GM21717 (cell line): ENCODE results near the gene SSNA1.
A peak's percentile ranks its signal among the peaks of the same experiment; 100 is the strongest.

ENCODE experiments used
- ATAC-seq: cut with Tn5 transposase; IDR thresholded peaks from one replicate; pipeline ENCODE4 v1.9.1; 2021; ENCODE audit warnings: mild to moderate bottlenecking, moderate library complexity; ENCODE audit not compliant: unreplicated experiment

SSNA1 gene

DNA sequence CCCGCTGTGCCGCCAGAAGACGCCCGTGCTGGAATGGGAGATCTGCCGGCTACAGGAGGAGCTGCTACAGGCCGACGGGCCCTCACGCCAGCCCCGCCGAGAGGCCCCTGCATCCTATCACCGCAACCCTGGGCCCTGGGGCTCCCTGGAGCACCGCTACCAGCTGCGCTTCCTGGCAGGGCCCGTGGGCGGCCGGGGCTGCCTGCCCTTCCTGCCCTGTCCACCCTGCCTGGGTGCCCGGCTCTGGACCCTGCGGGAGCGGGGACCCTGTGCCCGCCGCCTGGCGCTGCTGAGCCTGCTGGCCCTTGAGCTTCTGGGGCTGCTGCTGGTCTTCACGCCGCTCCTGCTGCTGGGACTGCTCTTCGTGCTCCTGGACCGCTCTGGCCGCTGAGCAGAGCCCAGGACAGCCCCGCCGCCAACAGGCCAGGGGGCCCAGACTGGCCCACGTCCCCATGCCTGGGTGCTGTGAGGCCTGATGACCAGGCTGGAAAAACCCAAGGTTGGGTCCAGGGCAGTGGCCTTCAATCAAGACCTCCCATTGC, 29.8 kb downstream of the SSNA1 start:
- no peak for ATAC-seq

DNA sequence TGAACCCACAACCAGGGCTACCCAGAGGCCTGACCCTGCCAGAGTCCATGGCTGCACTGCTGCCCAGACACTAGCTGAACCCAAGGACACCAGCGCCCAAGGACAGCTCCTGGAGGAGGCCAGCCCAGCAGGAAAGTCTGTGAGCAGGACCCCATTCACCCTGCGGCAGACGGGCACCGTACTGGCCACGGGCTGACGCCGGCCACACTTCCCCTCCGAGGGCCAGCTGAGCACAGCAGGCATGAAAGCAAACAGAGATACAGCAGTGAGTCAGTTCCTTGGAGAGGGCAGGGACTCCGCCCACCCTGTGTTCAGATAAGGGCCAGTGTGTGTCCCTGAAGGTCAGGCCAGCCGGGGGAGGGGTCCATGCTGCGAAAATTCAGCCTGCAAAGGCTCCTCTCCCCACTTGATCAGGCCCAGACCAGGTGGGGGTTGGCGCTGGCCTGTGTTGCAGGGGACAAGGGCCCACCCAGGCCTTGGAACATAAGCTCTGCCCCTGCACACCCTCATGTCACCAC, 30.3 kb downstream of the SSNA1 start:
- ATAC-seq = no peak

DNA sequence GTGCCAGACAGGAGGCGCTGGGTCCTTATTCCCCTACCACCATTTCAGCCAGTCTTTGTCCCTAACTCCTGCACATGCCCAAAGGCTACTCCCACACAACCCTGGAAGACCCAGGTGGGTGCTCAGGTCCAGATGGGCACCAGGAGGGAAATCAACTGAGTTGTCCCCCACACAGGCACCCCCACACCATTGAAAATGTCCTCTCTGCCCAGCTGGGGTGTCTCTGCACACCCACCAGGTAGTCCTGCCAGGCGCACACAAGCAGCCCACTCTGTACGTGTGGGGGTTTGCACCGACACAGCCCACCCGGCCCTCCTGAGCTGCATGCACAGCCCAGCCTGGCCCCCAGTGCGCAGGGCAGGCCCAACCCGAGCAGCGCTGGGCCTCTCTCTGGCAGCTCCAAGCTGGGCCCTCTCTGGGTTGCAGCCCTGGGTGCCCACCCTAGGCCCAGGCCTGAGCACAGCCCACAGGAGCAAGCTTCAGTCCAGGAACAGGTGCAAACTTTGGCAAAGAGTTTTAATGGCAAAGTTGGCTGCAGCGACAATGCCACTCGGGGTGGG, 31.4 kb downstream of the SSNA1 start:
- ATAC-seq = no peak

DNA sequence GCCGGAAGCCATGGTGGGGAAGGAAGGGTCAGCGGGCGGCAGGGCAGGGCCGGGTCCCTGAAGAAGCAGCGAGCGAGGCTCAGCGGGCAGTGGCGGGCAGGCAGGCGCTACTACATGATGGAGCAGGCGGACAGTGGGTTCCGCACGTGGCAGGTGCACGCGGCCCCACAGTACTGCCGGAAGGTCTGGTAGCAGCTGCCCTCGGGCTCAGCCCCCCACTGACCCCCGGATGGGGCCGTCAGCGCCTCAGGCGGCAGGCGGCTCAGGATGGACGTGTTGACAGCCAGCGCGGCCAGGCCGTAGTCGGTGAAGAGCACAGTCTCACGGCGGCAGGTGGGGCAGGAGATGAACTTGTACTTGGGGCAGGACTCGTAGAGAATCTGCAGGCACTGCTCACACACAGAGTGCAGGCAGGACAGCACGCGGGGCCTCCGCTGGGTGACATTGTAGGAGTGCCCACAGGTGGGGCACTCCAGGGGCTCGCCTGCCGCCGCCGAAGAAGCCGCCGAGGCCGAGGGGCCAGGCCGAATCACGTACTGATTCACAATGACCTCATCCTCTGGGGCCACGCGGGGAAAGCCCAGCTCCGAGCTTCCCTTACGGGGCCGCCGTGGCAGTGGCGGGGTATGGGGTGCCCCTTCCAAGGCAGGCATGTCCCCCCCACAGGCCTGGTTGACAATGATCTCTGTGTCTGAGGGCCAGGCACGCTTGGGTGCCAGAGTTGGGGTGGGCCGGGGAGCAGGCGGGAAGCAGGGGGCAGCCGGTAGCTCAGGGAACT, 32.0 kb downstream of the SSNA1 start:
- no peak for ATAC-seq

DNA sequence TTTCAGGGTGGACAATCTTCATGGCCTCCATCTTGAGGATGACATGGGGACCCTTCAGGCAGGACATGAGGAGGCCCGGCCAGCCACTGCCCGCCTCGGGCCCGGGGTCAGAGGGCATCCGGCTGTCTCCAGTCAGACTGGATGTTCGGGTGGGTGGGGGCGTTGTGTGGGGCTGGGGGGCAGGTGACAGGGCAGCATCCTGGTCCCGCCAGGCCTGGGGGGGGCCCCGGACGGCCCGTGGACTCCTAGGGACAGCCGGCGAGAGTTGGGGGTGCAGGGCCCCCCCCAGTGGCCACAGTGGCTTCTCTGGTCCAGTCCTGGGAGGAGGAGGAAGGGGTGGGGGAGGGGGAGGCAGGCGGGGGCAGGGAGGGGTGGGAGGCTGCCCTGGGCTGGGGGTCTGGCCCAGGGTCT, 32.6 kb downstream of the SSNA1 start:
- ATAC-seq = no peak

DNA sequence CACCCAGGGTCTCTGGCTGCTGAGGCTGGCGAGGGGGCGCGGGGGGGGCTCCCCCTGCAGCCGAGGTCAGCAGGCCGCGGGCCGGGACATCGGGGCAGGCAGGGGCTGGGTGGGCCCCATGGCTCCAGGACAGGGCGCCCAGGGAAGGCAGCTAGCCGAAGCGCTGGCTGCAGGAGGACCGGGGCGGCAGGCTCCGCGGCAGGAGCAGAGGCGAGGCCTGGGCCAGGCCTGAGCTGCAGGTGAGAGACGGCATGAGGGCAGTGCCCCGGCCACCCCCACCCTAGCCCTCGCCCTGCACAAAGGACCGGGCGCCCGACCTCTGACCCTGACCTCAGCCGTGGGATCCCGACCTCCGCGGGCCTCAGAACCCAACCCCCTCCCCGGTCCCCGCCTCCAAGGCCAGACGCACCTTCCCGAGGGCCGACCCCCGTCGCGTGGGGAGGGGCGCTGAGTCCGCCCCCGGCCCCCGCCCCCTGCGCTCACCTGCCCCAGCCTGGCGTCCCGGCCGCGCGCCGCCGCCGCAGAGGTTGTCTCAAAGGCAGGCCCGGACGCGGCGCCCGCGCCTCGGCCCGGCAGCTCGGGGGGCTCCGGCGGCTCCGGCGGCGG, 33.1 kb downstream of the SSNA1 start:
- no peak for ATAC-seq

DNA sequence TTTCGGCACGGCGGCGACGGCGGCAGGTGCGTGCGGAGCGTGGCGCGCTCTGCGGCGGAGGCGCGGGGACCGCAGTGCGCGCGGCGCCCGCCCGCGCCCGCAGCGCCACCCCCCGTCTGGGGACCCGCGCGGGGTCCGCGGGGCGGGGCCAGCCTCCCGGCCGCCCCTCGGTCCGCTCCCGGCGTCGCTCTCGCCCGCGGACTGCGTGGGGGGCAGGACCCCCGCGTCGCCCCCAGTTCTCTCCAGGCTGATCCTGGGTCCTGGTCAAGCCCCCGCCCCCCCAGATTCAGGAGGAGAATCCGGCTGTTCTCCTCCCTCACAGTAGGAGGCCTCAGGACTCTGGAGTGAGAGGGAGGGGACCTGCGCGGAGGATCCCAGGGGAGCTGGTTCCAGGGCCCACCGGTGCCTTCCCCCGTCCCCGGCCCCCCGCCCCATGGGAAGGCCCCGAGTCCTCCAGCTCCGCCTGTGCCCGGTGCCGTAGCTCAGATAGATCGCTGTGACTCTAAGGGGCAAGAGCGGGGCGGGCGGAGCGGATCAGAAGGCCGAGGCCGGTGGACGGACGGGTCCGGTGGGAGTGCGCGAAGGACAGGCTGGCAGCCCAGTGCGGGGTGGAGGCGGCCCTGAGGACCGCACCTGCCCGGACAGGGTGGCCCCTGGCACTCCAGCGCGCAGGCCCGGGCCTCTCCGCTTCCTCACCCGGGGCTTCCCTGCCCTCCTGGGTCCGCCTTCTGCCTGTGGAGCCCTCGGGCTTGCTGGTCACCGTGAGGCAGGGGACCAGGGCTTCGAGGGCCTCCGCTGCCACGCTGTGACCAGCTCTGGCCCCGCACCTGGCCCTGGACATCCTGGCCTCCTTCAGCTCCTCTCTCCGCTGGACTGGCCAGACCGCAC, 34.0 kb downstream of the SSNA1 start, which contains the start of gene RNF208:
TSS of gene RNF208 (minus strand) at position 51 of the 888 bp plus-strand sequence. CDS start 1,028 bp downstream, outside the sequence.
- no peak for ATAC-seq

DNA sequence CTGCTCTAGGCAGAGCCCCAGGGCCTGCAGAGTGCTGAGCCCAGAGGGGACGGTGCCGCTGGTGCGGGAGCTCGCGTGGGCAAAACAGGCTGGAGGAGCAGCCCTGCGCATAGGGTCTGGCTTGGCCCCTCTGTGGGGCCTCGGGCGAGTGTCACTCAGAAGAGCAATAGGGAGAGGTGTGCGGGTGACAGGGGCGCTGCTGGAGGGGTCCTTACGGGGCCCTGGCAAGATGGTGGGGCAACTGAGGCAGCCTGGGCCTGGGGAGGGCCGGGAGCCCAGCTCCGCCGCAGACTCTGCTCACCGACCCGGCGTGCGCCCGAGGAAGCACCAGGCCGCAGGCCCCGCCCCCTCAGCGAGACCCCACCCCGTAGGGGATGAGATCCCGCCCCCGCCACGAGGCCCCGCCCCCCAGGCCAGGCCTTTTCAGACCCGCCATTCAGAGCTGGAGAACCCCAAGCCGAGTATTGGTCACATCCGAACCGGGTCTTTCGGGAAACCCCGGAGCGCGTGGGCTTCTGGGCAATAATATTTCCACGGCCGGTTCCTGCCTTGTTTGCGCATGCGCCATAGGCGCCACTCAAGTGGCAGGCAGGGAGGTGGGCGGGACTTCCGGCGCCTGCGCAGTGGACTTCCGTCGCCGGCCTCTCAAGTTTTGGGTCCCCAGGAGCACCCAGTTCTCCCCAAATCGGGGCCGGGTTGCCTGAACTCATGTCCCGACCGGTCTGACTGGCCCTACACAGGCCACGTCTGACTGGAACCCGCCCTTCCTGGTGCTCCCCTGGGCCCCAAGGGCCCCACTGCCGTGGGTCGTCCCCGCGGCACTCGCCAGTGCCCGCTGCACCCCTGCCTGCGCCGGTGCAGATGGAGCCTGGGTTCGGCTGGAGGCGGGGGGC, 34.8 kb downstream of the SSNA1 start:
- ATAC-seq = peak; percentile 48

DNA sequence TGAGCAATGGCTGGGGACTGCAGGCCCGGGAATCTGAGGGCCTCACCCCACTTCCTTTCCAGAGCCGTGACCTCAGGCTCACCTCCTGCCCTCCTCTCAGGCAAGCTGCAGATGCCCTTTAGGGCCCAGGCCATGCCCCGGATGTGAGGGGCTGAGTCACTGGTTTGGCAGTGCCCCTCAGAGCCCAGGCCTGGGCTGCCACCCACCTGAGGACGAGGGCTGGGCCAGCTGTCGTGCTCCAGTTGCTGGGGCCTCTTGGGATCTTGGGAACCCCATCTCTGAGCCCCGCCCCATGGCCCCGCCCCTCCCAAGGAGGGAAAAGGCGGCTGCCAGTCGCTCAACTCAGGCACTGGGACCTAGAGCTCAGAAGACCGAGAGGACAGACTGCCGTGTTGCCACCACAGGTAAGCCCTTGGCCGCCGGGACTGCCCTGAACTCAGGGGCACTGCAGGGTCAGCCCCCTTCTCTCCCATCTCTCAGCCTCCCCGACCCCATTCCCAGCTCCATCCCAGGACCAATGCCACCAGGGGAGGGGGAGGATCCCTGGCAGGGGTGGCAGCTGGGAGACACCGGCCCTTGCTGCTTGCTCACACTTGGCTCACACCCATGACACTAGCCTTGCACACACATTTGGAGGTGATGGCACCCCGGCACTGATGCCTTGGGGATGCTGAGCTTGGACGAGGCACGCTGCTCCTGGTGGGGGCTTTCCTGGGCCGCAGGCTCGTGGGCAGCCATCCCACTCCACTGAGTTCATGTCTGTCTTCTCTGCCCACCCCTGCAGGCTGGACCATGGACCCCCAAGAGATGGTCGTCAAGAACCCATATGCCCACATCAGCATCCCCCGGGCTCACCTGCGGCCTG, 36.6 kb downstream of the SSNA1 start, which contains the start of gene CYSRT1:
TSS of gene CYSRT1 (plus strand) at position 345 of the 865 bp plus-strand sequence. CDS start at position 793, 448 bp downstream.
- ATAC-seq = no peak

DNA sequence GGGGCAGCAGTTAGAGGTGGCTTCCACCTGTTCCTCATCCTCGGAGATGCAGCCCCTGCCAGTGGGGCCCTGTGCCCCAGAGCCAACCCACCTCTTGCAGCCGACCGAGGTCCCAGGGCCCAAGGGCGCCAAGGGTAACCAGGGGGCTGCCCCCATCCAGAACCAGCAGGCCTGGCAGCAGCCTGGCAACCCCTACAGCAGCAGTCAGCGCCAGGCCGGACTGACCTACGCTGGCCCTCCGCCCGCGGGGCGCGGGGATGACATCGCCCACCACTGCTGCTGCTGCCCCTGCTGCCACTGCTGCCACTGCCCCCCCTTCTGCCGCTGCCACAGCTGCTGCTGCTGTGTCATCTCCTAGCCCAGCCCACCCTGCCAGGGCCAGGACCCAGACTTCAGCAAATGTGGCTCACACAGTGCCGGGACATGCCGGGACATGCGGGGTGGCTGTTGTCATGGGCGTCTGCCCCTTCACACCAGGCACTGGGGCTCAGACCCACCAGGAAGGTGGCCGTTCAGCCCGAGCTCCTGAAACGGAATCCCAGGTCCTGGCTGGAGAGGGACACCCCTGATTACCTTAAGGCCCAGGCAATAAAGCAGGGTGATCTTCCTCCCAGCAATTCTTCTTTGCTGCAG, 37.3 kb downstream of the SSNA1 start:
- ATAC-seq = no peak

DNA sequence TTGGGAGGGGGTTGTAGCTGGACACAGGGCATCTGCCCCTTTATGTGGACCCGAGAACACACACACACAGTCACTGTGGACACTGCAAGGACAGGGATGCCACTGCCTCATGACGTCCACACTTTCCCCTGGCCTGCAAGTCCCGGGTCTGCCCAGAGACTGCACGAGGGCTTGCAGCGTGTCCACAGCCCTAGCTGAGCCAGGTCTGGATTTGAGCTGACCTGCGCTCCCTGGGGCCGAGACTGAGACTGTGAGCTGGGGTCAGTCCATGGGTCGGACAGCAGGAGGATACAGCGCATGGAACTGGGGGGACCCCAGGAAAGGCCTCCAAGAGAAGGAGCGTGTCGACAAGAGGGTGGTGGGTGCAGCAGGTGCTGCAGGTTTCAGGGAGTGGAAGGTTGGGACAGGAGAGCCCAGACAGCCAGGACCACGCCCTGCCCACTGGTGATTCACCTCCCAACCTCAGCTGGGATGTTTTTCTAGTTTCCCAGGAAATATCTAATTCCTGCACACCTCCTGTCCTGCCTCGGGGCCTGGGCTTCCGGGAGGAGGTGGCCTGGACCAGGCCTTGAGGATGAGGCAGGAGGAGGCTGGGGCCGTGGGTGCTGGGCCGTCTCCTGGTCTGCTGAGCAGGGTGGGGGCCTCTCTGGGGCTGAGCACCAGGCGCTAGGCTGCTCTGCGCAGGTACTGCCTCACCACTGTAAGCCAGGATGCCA, 38.0 kb downstream of the SSNA1 start:
- no peak for ATAC-seq

DNA sequence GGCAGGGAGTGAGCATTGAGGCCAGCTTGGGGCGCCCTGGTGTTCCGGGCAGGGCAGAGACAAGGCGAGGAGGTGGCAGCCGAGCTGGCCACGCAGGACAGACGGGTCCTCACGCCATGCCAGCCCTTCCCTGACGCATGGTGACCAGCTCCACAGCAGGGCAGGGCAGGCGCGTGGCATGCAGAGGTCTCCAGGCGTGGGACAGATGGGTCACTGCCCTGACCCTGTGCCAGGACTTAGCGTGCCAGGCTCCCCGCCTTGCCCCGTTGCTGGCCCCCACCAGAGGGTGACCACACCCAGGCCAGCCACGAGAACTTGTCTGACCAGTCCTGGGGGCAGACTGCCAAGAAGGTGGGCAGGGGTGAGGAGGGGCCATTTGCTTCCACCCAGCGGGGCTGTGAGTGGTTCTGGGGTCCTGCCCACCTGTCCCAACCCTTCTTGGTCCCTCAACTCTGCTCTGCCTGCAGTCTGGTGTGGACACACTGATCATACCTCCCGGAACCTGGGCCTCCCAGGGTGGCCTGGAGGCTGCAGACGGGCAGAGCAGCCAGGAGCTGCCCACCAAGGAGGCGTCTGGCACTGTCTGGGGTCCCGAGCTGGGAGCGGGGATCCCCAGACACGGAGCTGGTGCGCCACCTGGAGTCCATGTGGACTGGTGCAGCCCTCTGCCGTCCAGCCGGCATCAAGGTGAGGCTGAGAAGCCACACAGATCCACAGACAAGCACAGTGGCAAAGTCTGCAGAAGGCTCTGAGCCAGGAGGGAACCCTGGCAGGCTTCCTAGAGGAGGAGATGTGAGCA, 38.8 kb downstream of the SSNA1 start, which contains the start of gene RNF224:
TSS of gene RNF224 (plus strand) at position 449 of the 799 bp plus-strand sequence. CDS start 834 bp downstream, outside the sequence.
- ATAC-seq = no peak

DNA sequence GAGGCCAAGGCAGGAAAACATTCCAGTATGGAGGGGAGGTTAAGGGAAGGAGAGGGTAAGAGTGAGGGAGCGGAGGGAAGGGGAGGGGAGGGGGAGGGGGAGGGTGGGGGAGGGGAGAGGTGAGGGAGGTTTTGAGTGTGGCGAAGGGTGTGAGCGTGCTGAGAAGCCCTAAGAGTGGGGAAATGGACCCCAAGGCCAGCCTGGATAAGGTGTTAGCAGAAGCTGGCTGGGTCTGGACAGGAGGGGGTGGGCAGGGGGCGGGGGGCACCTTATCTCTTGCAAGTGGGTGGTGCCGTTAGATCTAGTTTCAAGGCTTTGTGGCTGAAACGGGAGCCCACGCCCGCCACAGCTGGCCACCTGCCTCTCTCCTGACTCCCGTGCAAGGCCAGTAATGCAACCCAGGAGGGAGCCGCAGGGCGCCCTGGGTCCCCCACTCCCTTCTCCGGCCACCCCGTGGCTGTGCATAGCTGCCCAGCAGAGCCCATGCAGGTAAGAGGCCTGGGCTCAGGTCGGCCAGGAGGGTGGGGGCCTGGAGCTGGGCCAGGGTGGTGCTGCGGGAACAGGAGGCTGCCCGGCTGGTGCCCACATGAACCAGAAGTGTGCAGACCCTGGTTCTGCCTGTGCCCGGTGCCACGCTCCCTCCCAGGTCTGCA, 39.5 kb downstream of the SSNA1 start:
- no peak for ATAC-seq

DNA sequence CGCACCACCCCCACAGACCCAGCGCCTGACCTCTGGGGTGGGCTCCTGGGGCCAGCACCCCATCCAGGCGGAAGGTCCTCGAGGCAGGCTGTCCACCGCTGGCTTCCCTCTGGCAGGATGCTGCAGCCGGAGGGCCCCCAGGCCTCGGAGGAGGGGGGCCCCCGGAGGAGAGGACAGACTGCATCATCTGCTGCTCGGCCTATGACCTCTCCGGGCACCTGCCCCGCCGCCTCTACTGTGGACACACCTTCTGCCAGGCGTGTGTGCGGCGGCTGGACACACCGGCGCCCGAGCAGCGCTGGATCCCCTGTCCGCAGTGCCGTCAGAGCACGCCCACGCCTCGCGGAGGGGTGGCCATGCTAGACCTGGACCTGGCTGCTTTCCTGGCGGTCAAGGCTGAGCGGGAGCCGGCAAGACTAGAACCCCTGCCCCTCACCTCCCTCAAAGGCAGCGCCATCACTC, 40.1 kb downstream of the SSNA1 start:
- ATAC-seq = no peak

DNA sequence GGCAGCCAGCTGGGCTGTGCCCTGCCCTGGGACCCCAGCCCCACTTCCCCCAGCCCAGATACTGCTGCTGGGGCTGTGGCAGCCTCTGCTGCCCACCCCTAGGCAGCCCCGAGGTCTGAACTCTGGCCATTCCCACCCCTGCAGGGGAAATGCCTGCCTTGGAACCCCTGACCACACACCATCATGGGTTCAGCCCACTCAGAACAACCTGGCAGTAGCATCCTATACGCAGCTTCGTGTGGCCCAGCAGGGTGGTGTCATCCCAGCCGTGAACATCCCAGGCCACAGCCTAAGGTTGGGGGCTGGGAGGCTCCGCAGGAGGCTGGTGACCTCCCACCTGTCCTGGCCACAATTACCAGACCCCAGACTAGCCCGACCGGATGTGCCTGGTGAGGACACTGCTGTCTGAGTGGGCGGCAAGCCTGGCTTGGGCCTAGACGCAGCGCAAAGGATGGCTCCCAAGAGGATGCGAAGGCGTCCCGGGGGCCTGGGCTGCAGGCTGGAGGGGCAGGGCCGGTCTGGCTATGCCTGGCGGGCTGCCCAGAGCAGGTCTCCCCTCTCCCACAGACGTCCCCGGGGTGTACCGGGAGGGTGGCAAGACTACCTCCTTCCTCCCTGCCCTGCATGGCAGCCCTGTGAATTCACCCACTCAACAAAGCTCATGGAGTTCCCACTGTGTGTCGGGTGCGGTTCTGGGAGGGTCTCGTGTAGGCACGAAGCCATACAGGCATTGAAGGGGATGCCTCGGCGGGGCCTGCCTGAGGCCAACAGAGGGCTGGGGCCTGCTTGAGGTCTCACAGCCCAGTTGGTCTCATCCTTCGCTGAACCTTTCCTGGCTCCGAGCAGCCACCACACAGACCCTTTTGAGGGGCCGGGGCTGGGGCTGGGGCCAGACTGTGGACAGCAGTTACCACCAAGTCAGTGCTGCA, 40.8 kb downstream of the SSNA1 start:
- ATAC-seq = no peak
